Prostate gland (tissue), 2 donors: ENCODE data around the gene TEN1.

Source experiments
- POLR2A ChIP-seq: fragments of 450-650 bp; IDR thresholded peaks from one replicate; pipeline ENCODE4 v1.6.1; 2016; ENCODE audit warnings: antibody characterized with exemption, mild to moderate bottlenecking
- TF ChIP-seq, protein P1 (sequence below), 4 experiments: fragments of 200-600 bp in 2 of 4; fragments of 450-650 bp in 2 of 4; sonication (generic) in 2 of 4; IDR thresholded peaks; 1 replicate in 3 of 4; 2 replicates in 1 of 4; pipeline ENCODE4 v1.5.1; 2016 to 2019; ENCODE audit warnings: antibody characterized with exemption in 4 of 4, mild to moderate bottlenecking in 2 of 4, moderate library complexity in 2 of 4

DNA sequence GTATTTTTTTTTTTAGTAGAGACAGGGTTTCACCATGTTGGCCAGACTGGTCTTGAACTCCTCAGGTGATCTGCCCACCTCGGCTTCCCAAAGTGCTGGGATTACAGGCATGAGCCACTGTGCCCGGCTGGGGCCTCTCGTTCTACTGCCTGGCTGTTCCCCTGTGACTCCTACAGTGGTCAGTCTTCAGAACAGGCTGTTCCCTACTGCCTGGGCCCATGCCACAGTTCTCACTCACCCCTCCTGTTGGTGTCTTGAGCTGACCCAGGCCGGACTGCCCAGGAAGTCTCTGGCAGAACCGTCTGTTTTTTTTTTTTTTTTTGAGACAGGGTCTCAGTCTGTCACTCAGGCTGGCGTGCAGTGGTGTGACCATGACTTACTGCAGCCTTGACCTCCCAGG lies 24.9 kb downstream of the TEN1 start:
- TF ChIP-seq, protein P1, sequence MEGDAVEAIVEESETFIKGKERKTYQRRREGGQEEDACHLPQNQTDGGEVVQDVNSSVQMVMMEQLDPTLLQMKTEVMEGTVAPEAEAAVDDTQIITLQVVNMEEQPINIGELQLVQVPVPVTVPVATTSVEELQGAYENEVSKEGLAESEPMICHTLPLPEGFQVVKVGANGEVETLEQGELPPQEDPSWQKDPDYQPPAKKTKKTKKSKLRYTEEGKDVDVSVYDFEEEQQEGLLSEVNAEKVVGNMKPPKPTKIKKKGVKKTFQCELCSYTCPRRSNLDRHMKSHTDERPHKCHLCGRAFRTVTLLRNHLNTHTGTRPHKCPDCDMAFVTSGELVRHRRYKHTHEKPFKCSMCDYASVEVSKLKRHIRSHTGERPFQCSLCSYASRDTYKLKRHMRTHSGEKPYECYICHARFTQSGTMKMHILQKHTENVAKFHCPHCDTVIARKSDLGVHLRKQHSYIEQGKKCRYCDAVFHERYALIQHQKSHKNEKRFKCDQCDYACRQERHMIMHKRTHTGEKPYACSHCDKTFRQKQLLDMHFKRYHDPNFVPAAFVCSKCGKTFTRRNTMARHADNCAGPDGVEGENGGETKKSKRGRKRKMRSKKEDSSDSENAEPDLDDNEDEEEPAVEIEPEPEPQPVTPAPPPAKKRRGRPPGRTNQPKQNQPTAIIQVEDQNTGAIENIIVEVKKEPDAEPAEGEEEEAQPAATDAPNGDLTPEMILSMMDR (IDR thresholded peaks at IDR 0.05) = no peak
- TF ChIP-seq POLR2A = no peak
